ENCODE measurements around the gene PTMA.
"Not testable (repeated sequence)": the region's sequence is repeated elsewhere in the genome, so short reads cannot be mapped to it uniquely, and the experiment has no call there.

PTMA gene
- total RNA-seq = 731 to 1,311 reads per million in 2 experiments

- peak; percentile 99 for DNase-seq (ENCODE audit: low read depth)
These were observed at the start of gene PTMA for GRCh38 chr2:231707927-231708772. TSS of gene PTMA (plus strand) at chr2:231708525. CDS start at chr2:231708707, 182 bp downstream.

- not testable (repeated sequence) for DNase-seq (ENCODE audit: low read depth)
These were observed 48.3 kb upstream of the PTMA start for GRCh38 chr2:231660073-231660472.

GRCh38 chr2:231660860-231661259 is 47.5 kb upstream of the PTMA start:
- DNase-seq (ENCODE audit: low read depth) = no peak

- no peak for DNase-seq (ENCODE audit: low read depth)
These were observed 46.8 kb upstream of the PTMA start for GRCh38 chr2:231661422-231662027.

- DNase-seq (ENCODE audit: low read depth) = peak; percentile 94
These were observed 46.1 kb upstream of the PTMA start for GRCh38 chr2:231662028-231662810.

- no peak for DNase-seq (ENCODE audit: low read depth)
These were observed 45.4 kb upstream of the PTMA start for GRCh38 chr2:231662811-231663457.

GRCh38 chr2:231663458-231664212 is 44.7 kb upstream of the PTMA start:
- DNase-seq (ENCODE audit: low read depth) = no peak

GRCh38 chr2:231664727-231665126 is 43.6 kb upstream of the PTMA start:
- DNase-seq (ENCODE audit: low read depth) = no peak

GRCh38 chr2:231665245-231666170 is 42.8 kb upstream of the PTMA start:
- no peak for DNase-seq (ENCODE audit: low read depth)

- no peak for DNase-seq (ENCODE audit: low read depth)
These were observed 41.9 kb upstream of the PTMA start for GRCh38 chr2:231666171-231667095.

GRCh38 chr2:231667096-231667427 is 41.3 kb upstream of the PTMA start:
- DNase-seq (ENCODE audit: low read depth) = no peak

GRCh38 chr2:231667496-231667895 is 40.8 kb upstream of the PTMA start:
- DNase-seq (ENCODE audit: low read depth) = no peak

GRCh38 chr2:231668981-231669380 is 39.3 kb upstream of the PTMA start:
- DNase-seq (ENCODE audit: low read depth) = no peak

- no peak for DNase-seq (ENCODE audit: low read depth)
These were observed 36.9 kb upstream of the PTMA start for GRCh38 chr2:231671270-231672050.

- no peak for DNase-seq (ENCODE audit: low read depth)
These were observed 35.5 kb upstream of the PTMA start for GRCh38 chr2:231672617-231673347.

GRCh38 chr2:231673348-231673770 is 35.0 kb upstream of the PTMA start:
- DNase-seq (ENCODE audit: low read depth) = no peak

- peak; percentile 15 for DNase-seq (ENCODE audit: low read depth)
These were observed 33.6 kb upstream of the PTMA start for GRCh38 chr2:231674587-231675338.

Measured in T follicular helper cell (primary cell).